Measurements from ENCODE around the gene FAM168A. TPM values are rescaled to one million over a fixed set of nuclear protein-coding genes. Genes with fewer than 3 reads are reported as not detected.

The FAM168A gene
- total RNA-seq, 1 donor from 2014 or later = 13.0 TPM

DNA sequence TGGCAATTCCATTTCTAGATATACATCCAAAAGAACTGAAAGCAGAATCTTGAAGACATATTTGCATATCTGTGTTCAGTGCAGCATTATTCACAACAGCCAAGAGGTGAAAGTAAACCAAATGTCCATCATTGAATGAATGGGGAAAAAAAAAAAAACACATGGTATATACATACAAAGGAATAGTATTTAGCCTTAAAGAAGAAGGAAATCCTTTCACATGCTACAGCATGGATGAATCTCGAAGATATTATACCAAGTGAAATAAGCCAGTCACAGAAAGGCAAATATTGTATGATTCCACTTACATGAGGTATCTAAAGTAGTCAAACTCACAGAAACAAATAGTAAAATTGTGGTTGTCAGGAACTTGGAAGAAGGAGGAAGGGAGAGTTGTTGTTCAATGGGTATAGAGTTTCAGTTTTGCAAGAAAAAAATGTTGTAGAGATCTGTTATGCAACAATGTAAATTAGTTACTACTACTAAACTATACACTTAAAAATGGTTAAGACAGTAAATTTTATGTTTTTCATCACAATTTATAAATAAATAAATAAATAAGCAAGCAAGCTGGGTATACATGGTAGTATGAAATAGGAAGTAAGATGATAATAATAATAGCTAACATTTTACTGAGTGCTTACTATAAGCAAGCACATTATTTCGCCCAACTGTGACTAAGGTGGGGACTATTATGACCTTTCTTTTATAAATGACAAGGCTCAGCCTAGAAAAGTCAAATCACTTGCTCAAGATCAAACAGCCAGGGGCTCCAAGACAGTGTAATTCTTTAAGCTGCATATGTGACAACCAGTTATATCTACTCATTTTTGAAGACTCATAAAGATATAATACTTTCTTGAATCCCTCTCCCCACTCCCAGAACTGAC, 50.0 kb downstream of the FAM168A start:
- no peak overlapping the region for H3K27ac ChIP-seq (ENCODE audit: low read depth, low read length)
- peaks cover 0 to 3% (median 0%) of the 10 kb centered on the region in 3 donors for H3K4me1 ChIP-seq (ENCODE audit: control insufficient read depth in 3 of 3, insufficient read depth in 3 of 3, low read length in 3 of 3)
- H3K4me3 ChIP-seq (ENCODE audit: low read length in 3 of 3) = no peak overlapping the region
- no peak overlapping the region for H3K9ac ChIP-seq (ENCODE audit: low read depth in 1 of 3, low read length in 3 of 3)
- H3K9me3 ChIP-seq (ENCODE audit: control insufficient read depth in 3 of 3, low read length in 3 of 3) = no peaks in the 10 kb centered on the region
- no peaks in the 10 kb centered on the region for H3K27me3 ChIP-seq (ENCODE audit: control insufficient read depth in 3 of 3, insufficient read depth in 3 of 3, low read length in 3 of 3)
- no peaks in the 10 kb centered on the region for H3K36me3 ChIP-seq (ENCODE audit: control insufficient read depth in 3 of 3, insufficient read depth in 3 of 3, low read length in 3 of 3)

DNA sequence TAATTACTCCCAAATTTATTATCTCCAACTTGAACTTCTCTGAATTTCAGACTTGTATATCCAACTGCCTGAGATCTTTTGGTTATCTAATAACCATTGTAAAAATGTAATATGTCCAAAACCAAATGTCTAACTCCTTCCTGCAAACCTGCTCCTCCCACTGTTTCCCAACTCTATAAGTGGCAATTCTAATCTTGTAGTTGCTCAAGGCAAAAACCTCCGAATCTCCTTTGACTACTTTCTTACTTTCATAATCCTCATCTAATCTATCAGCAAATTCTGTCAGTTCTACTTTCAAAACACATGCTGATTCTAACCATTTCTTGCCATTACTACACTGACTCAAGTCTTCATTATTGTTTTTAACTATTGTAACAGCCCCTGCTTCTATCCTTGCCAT, 55.7 kb downstream of the FAM168A start:
- no peak overlapping the region for H3K27ac ChIP-seq (ENCODE audit: low read depth, low read length)
- H3K36me3 ChIP-seq (ENCODE audit: control insufficient read depth in 3 of 3, insufficient read depth in 3 of 3, low read length in 3 of 3) = no peaks in the 10 kb centered on the region
- peaks cover 0 to 8% (median 4%) of the 10 kb centered on the region in 3 donors for H3K4me1 ChIP-seq (ENCODE audit: control insufficient read depth in 3 of 3, insufficient read depth in 3 of 3, low read length in 3 of 3)
- H3K4me3 ChIP-seq (ENCODE audit: low read length in 3 of 3) = no peak overlapping the region
- no peak overlapping the region for H3K9ac ChIP-seq (ENCODE audit: low read depth in 1 of 3, low read length in 3 of 3)
- no peaks in the 10 kb centered on the region for H3K27me3 ChIP-seq (ENCODE audit: control insufficient read depth in 3 of 3, insufficient read depth in 3 of 3, low read length in 3 of 3)
- no peaks in the 10 kb centered on the region for H3K9me3 ChIP-seq (ENCODE audit: control insufficient read depth in 3 of 3, low read length in 3 of 3)

DNA sequence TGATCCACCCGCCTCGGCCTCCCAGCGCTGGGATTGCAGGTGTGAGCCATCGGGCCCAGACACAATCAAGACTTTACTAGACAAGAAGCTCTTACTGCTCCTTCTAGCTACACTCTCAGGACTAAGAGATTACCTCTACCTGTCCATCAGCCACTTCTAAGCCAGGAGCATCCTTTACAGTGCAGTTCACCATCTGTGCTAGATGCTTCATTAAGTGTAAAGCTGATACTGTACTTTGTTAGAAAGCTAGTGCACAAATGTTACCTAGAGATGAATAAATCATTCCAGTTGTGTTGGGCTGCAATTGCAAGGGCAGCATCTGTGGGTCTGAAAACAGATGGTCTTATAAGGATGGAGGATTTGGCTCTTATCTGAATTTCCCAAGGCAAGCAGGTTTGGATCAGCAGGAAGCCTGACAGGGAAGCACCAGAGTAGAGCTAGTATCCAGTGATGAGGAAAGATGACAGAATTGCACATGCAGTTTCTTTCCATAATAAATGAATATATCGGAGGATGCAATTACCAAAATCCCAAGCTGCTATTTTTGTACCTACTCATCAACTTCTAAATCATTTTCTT, 58.3 kb downstream of the FAM168A start:
- peaks cover 0 to 8% (median 6%) of the 10 kb centered on the region in 3 donors for H3K4me1 ChIP-seq (ENCODE audit: control insufficient read depth in 3 of 3, insufficient read depth in 3 of 3, low read length in 3 of 3)
- H3K9me3 ChIP-seq (ENCODE audit: control insufficient read depth in 3 of 3, low read length in 3 of 3) = no peaks in the 10 kb centered on the region
- H3K27ac ChIP-seq (ENCODE audit: low read depth, low read length) = no peak overlapping the region
- no peak overlapping the region for H3K9ac ChIP-seq (ENCODE audit: low read depth in 1 of 3, low read length in 3 of 3)
- no peaks in the 10 kb centered on the region for H3K27me3 ChIP-seq (ENCODE audit: control insufficient read depth in 3 of 3, insufficient read depth in 3 of 3, low read length in 3 of 3)
- H3K36me3 ChIP-seq (ENCODE audit: control insufficient read depth in 3 of 3, insufficient read depth in 3 of 3, low read length in 3 of 3) = no peaks in the 10 kb centered on the region
- no peak overlapping the region for H3K4me3 ChIP-seq (ENCODE audit: low read length in 3 of 3)

DNA sequence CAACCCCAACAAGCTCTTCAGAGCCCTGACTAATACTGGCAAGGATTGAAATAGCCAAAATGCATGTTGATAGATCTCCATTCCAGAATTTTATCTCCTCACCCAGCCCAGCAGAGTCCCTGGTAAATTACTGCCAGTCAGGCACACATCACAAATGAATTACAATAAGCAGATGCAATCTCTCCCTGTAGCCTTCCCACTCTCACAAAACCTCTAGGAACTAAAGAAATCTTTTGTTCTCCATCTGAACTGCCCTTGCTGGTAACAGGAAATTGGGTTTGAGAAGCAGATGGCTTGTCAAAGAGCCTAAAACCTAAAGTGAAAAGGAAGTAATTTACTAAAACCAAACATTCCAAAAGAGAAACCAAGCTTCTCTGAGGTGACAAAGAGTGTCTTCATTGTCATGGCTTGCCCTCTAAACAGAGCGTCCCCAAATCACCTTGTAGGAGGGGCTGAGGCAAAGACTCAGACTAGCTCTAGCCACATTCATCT, 59.5 kb downstream of the FAM168A start:
- Histone ChIP-seq H3K36me3 (ENCODE audit: control insufficient read depth in 3 of 3, insufficient read depth in 3 of 3, low read length in 3 of 3) (no peaks in the 10 kb centered on the region), H3K27me3 (ENCODE audit: control insufficient read depth in 3 of 3, insufficient read depth in 3 of 3, low read length in 3 of 3) (no peaks in the 10 kb centered on the region), H3K27ac (ENCODE audit: low read depth, low read length) (no peak overlapping the region), H3K9ac (ENCODE audit: low read depth in 1 of 3, low read length in 3 of 3) (no peak overlapping the region), H3K9me3 (ENCODE audit: control insufficient read depth in 3 of 3, low read length in 3 of 3) (no peaks in the 10 kb centered on the region), H3K4me1 (ENCODE audit: control insufficient read depth in 3 of 3, insufficient read depth in 3 of 3, low read length in 3 of 3) (peaks cover 0 to 8% (median 6%) of the 10 kb centered on the region in 3 donors), H3K4me3 (ENCODE audit: low read length in 3 of 3) (no peak overlapping the region)

DNA sequence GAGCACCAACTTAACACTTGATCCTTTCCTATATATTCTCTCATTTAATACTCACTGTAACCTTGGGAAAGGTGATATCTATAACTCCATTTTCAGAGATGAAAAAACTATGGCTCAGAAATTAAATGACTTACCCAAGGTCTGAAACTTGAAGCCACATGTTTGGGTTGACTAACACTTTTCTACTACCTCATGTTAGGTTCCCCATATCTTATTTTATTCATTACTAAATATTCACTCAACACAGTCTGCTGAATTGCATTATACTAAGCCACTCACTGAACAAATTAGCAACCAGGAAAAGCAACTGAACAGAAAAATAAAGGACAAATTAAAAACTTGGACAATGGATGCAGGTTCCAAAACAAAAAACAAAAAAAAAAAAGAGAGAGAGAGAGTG, 59.9 kb downstream of the FAM168A start:
- Histone ChIP-seq H3K9me3 (ENCODE audit: control insufficient read depth in 3 of 3, low read length in 3 of 3) (no peaks in the 10 kb centered on the region), H3K27ac (ENCODE audit: low read depth, low read length) (no peak overlapping the region), H3K36me3 (ENCODE audit: control insufficient read depth in 3 of 3, insufficient read depth in 3 of 3, low read length in 3 of 3) (no peaks in the 10 kb centered on the region), H3K4me3 (ENCODE audit: low read length in 3 of 3) (no peak overlapping the region), H3K4me1 (ENCODE audit: control insufficient read depth in 3 of 3, insufficient read depth in 3 of 3, low read length in 3 of 3) (peaks cover 0 to 8% (median 6%) of the 10 kb centered on the region in 3 donors), H3K27me3 (ENCODE audit: control insufficient read depth in 3 of 3, insufficient read depth in 3 of 3, low read length in 3 of 3) (no peaks in the 10 kb centered on the region), H3K9ac (ENCODE audit: low read depth in 1 of 3, low read length in 3 of 3) (no peak overlapping the region)

DNA sequence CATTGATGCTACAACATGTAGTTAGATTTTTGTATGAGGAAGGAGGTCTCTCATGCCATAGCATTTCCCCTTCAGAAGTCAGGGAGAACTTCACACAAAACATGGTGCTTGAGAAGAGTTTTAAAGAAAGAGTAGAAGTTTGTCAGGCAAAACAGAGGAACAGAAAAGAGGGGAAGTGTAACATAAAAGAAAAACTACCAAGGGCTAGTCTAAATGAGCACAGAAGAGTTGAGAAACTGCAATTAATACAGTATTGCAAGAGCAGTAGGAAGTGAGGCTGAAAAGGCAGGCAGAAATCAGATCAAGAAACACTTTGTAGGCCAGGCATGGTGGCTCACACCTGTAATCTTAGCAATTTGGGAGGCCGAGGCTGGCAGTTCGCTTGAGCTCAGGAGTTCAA, 61.0 kb downstream of the FAM168A start:
- H3K9me3 ChIP-seq (ENCODE audit: control insufficient read depth in 3 of 3, low read length in 3 of 3) = no peaks in the 10 kb centered on the region
- no peak overlapping the region for H3K4me3 ChIP-seq (ENCODE audit: low read length in 3 of 3)
- peaks cover 0 to 6% (median 1%) of the 10 kb centered on the region in 3 donors for H3K4me1 ChIP-seq (ENCODE audit: control insufficient read depth in 3 of 3, insufficient read depth in 3 of 3, low read length in 3 of 3)
- no peak overlapping the region for H3K9ac ChIP-seq (ENCODE audit: low read depth in 1 of 3, low read length in 3 of 3)
- no peaks in the 10 kb centered on the region for H3K36me3 ChIP-seq (ENCODE audit: control insufficient read depth in 3 of 3, insufficient read depth in 3 of 3, low read length in 3 of 3)
- H3K27me3 ChIP-seq (ENCODE audit: control insufficient read depth in 3 of 3, insufficient read depth in 3 of 3, low read length in 3 of 3) = no peaks in the 10 kb centered on the region
- no peak overlapping the region for H3K27ac ChIP-seq (ENCODE audit: low read depth, low read length)

DNA sequence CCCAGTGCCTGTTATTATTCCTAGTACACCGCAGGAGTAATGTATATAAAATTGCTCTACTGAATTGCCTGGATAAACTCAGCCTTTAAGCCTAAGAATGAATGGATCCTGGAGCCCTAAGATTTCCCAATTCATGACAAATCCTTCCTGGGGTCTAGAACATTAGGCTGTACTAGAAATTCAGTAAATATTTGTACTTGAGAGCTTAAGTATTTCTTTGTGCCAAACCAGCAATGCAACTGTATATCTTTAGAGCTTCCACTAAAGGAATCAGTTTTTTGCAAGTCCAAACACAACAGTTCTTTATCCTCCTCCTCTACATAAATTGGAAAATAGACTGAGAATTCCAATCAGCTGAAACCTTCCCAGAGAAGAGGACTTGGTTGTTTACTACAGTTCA, 65.6 kb downstream of the FAM168A start:
- Histone ChIP-seq H3K36me3 (ENCODE audit: control insufficient read depth in 3 of 3, insufficient read depth in 3 of 3, low read length in 3 of 3) (no peaks in the 10 kb centered on the region), H3K4me3 (ENCODE audit: low read length in 3 of 3) (no peak overlapping the region), H3K27ac (ENCODE audit: low read depth, low read length) (no peak overlapping the region), H3K4me1 (ENCODE audit: control insufficient read depth in 3 of 3, insufficient read depth in 3 of 3, low read length in 3 of 3) (peaks cover 0 to 16% (median 11%) of the 10 kb centered on the region in 3 donors), H3K9me3 (ENCODE audit: control insufficient read depth in 3 of 3, low read length in 3 of 3) (no peaks in the 10 kb centered on the region), H3K9ac (ENCODE audit: low read depth in 1 of 3, low read length in 3 of 3) (no peak overlapping the region), H3K27me3 (ENCODE audit: control insufficient read depth in 3 of 3, insufficient read depth in 3 of 3, low read length in 3 of 3) (no peaks in the 10 kb centered on the region)

DNA sequence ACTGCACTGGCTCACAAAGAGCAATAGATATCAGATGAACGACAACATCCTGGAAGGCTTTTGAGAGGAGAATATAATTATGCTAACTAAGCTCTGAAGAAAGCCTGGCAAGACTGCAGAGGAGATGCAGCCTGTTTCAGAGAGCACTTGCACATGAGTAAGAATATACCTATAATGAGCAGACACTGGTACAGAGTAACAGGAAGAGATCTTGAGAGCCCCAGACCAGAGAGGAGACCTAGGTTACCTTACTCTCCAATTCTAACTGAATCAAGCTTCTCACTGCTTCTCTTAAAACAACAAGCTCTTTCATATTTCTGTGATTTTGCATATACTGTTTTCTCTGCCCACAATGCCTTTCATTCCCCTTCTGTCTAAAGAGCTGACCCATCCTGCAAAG, 66.5 kb downstream of the FAM168A start:
- Histone ChIP-seq H3K4me1 (ENCODE audit: control insufficient read depth in 3 of 3, insufficient read depth in 3 of 3, low read length in 3 of 3) (peaks cover 0 to 19% (median 13%) of the 10 kb centered on the region in 3 donors), H3K36me3 (ENCODE audit: control insufficient read depth in 3 of 3, insufficient read depth in 3 of 3, low read length in 3 of 3) (no peaks in the 10 kb centered on the region), H3K9me3 (ENCODE audit: control insufficient read depth in 3 of 3, low read length in 3 of 3) (no peaks in the 10 kb centered on the region), H3K27ac (ENCODE audit: low read depth, low read length) (no peak overlapping the region), H3K4me3 (ENCODE audit: low read length in 3 of 3) (no peak overlapping the region), H3K27me3 (ENCODE audit: control insufficient read depth in 3 of 3, insufficient read depth in 3 of 3, low read length in 3 of 3) (no peaks in the 10 kb centered on the region), H3K9ac (ENCODE audit: low read depth in 1 of 3, low read length in 3 of 3) (no peak overlapping the region)

DNA sequence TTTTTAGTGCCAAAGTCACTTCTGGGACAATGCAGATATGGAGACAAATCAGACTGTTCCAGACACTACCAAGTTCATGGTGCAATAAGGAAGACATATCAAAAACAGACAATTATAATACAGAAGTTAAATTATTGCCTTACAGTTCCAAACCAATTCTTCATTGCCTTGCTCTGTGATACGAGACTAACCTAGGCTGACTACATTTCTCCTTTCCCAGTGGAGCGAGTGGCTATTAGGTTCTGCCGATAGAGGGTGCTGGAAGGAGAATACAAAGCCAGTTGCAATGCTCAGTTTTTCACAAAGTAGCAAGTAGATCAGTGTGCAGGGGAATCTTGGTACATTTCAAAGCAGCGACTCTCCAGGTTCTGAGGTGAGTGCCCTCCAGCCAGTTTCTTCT, 67.8 kb downstream of the FAM168A start:
- H3K4me3 ChIP-seq (ENCODE audit: low read length in 3 of 3) = no peak overlapping the region
- H3K36me3 ChIP-seq (ENCODE audit: control insufficient read depth in 3 of 3, insufficient read depth in 3 of 3, low read length in 3 of 3) = no peaks in the 10 kb centered on the region
- no peaks in the 10 kb centered on the region for H3K9me3 ChIP-seq (ENCODE audit: control insufficient read depth in 3 of 3, low read length in 3 of 3)
- no peaks in the 10 kb centered on the region for H3K27me3 ChIP-seq (ENCODE audit: control insufficient read depth in 3 of 3, insufficient read depth in 3 of 3, low read length in 3 of 3)
- H3K4me1 ChIP-seq (ENCODE audit: control insufficient read depth in 3 of 3, insufficient read depth in 3 of 3, low read length in 3 of 3) = peaks cover 0 to 19% (median 13%) of the 10 kb centered on the region in 3 donors
- H3K27ac ChIP-seq (ENCODE audit: low read depth, low read length) = no peak overlapping the region
- no peak overlapping the region for H3K9ac ChIP-seq (ENCODE audit: low read depth in 1 of 3, low read length in 3 of 3)

DNA sequence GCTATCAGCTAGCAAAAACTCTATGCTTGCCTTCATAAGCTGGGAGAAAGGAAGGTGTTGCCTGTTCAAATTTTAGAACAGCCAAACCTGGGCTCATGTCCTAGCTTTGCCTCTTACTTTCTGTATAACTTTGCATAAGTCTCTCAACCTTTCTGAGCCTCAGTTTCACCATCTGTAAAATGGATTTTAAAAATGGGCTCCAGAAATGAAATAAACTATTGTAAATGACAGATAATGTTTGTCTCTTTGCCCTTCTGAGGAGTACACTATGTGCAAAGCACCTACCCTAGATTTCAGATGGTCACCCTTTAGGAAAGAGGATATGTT, 68.7 kb downstream of the FAM168A start:
- Histone ChIP-seq H3K9me3 (ENCODE audit: control insufficient read depth in 3 of 3, low read length in 3 of 3) (no peaks in the 10 kb centered on the region), H3K4me1 (ENCODE audit: control insufficient read depth in 3 of 3, insufficient read depth in 3 of 3, low read length in 3 of 3) (peaks cover 0 to 19% (median 13%) of the 10 kb centered on the region in 3 donors), H3K9ac (ENCODE audit: low read depth in 1 of 3, low read length in 3 of 3) (no peak overlapping the region), H3K27ac (ENCODE audit: low read depth, low read length) (no peak overlapping the region), H3K4me3 (ENCODE audit: low read length in 3 of 3) (no peak overlapping the region), H3K36me3 (ENCODE audit: control insufficient read depth in 3 of 3, insufficient read depth in 3 of 3, low read length in 3 of 3) (no peaks in the 10 kb centered on the region), H3K27me3 (ENCODE audit: control insufficient read depth in 3 of 3, insufficient read depth in 3 of 3, low read length in 3 of 3) (no peaks in the 10 kb centered on the region)
